ENCODE measurements around the gene LRRC8D. TPM values are rescaled to one million over a fixed set of nuclear protein-coding genes. Genes with fewer than 3 reads are reported as not detected.

LRRC8D gene
- total and polyA plus RNA-seq, 2 donors from 2014 or later = 16.3 to 36.6 TPM

DNA sequence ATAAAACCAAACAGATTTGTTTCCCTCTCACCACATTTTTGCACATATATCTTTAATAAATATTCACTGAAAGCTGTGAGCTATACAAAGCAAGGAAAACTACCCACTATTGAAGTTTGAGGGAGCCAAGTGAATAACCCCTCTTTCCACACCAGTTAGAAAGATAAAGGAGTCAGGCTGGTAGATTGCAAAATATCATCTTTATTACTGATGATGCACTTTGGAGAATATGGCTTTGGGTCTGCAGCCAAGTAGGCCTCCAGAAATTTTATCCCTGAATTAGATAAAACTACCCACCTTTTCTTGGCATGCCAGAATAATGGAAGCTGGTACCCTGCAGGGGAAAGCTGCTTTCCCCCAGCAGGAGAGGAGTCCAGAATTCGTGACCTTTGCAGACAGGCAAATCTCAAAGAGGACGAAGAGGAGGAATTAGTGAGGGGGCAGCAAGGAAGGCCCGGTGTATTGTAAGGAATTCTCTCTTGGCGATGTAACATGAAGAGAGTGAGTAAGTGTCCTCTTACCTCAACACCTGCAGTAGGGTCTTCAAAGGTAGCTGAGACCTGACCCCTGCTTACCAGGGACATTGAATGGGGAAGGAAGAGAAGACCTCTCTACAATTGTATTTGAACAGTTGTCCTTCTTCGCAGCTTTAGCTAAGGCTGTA, 84.7 kb downstream of the LRRC8D start:
- no peak for FAIRE-seq
- no peaks in the 10 kb centered on the region for H3K9me3 ChIP-seq (ENCODE audit: control insufficient read depth in 2 of 3, insufficient read depth in 1 of 3, low read length in 3 of 3)
- H3K9ac ChIP-seq (ENCODE audit: low read length in 3 of 3) = no peak overlapping the region
- peaks cover 5 to 7% (median 6%) of the 10 kb centered on the region in 3 donors for H3K4me1 ChIP-seq (ENCODE audit: control insufficient read depth in 2 of 3, insufficient read depth in 2 of 3, low read depth in 1 of 3, low read length in 3 of 3)
- no peak overlapping the region for H3K4me3 ChIP-seq (ENCODE audit: low read length in 3 of 3)
- no peak overlapping the region for H3K27ac ChIP-seq (ENCODE audit: low read depth in 2 of 2, low read length in 2 of 2)
- DNase-seq = no peak
- H3K27me3 ChIP-seq (ENCODE audit: control insufficient read depth, insufficient read depth, low read length) = no peaks in the 10 kb centered on the region
- peaks cover 0 to 2% (median 0%) of the 10 kb centered on the region in 3 donors for H3K36me3 ChIP-seq (ENCODE audit: control insufficient read depth in 2 of 3, insufficient read depth in 3 of 3, low read length in 3 of 3)
- intact Hi-C loops (cut with DNase I) = no loop called here
- TF ChIP-seq, protein P1, sequence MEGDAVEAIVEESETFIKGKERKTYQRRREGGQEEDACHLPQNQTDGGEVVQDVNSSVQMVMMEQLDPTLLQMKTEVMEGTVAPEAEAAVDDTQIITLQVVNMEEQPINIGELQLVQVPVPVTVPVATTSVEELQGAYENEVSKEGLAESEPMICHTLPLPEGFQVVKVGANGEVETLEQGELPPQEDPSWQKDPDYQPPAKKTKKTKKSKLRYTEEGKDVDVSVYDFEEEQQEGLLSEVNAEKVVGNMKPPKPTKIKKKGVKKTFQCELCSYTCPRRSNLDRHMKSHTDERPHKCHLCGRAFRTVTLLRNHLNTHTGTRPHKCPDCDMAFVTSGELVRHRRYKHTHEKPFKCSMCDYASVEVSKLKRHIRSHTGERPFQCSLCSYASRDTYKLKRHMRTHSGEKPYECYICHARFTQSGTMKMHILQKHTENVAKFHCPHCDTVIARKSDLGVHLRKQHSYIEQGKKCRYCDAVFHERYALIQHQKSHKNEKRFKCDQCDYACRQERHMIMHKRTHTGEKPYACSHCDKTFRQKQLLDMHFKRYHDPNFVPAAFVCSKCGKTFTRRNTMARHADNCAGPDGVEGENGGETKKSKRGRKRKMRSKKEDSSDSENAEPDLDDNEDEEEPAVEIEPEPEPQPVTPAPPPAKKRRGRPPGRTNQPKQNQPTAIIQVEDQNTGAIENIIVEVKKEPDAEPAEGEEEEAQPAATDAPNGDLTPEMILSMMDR (IDR thresholded peaks at IDR 0.05; ENCODE audit: borderline replicate concordance, extremely low read depth, insufficient read depth) = no peak

DNA sequence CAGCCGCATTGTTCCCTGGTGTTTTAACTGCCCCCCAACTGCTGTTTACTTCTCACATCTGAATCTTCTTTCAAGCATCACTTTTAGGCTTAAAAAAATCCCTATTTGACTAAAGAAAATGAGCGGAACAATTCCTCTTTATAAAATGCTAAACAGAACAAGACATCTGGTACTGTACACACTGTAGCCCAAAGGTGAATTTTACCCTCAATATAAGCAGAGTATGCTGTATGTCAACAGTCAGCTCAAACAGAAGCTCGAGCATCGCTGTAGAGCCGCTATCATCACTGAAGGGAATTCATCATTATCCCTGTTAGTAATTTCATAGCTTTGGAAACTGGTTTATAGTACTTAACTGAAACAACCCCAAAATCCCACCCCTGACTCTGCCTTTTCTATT, 85.3 kb downstream of the LRRC8D start:
- DNase-seq = no peak
- TF ChIP-seq, protein P1 (IDR thresholded peaks at IDR 0.05; ENCODE audit: borderline replicate concordance, extremely low read depth, insufficient read depth) = no peak
- Histone ChIP-seq H3K36me3 (ENCODE audit: control insufficient read depth in 2 of 3, insufficient read depth in 3 of 3, low read length in 3 of 3) (peaks cover 0 to 2% (median 0%) of the 10 kb centered on the region in 3 donors), H3K27ac (ENCODE audit: low read depth in 2 of 2, low read length in 2 of 2) (peak overlapping the region in 1 of 2 donors; percentile 12), H3K4me1 (ENCODE audit: control insufficient read depth in 2 of 3, insufficient read depth in 2 of 3, low read depth in 1 of 3, low read length in 3 of 3) (peaks cover 7 to 11% (median 8%) of the 10 kb centered on the region in 3 donors), H3K27me3 (ENCODE audit: control insufficient read depth, insufficient read depth, low read length) (no peaks in the 10 kb centered on the region), H3K9ac (ENCODE audit: low read length in 3 of 3) (no peak overlapping the region), H3K9me3 (ENCODE audit: control insufficient read depth in 2 of 3, insufficient read depth in 1 of 3, low read length in 3 of 3) (no peaks in the 10 kb centered on the region), H3K4me3 (ENCODE audit: low read length in 3 of 3) (no peak overlapping the region)
- no peak for FAIRE-seq
- intact Hi-C loops (cut with DNase I) = no loop called here

GRCh38 chr1:89907727-89908212, 86.9 kb downstream of the LRRC8D start:
- H3K4me3 ChIP-seq (ENCODE audit: low read length in 3 of 3) = no peak overlapping the region
- no peak for FAIRE-seq
- intact Hi-C loops (cut with DNase I) = no loop called here

More at GRCh38 chr1:89907727-89908212, 86.9 kb downstream of the LRRC8D start:
- TF ChIP-seq, protein P1 (IDR thresholded peaks at IDR 0.05; ENCODE audit: borderline replicate concordance, extremely low read depth, insufficient read depth) = no peak
- Histone ChIP-seq H3K36me3 (ENCODE audit: control insufficient read depth in 2 of 3, insufficient read depth in 3 of 3, low read length in 3 of 3) (peaks cover 0 to 2% (median 0%) of the 10 kb centered on the region in 3 donors), H3K27me3 (ENCODE audit: control insufficient read depth, insufficient read depth, low read length) (no peaks in the 10 kb centered on the region), H3K4me1 (ENCODE audit: control insufficient read depth in 2 of 3, insufficient read depth in 2 of 3, low read depth in 1 of 3, low read length in 3 of 3) (peaks cover 7 to 16% (median 8%) of the 10 kb centered on the region in 3 donors), H3K27ac (ENCODE audit: low read depth in 2 of 2, low read length in 2 of 2) (no peak overlapping the region), H3K9ac (ENCODE audit: low read length in 3 of 3) (no peak overlapping the region), H3K9me3 (ENCODE audit: control insufficient read depth in 2 of 3, insufficient read depth in 1 of 3, low read length in 3 of 3) (no peaks in the 10 kb centered on the region)
- DNase-seq = no peak

Measured in kidney (tissue), 14 donors.